Occipital lobe (tissue), 2 donors: Measurements from ENCODE around the gene C12orf57. TPM values are rescaled to one million over a fixed set of nuclear protein-coding genes. Genes with fewer than 3 reads are reported as not detected.
"Not testable (repeated sequence)": the region's sequence is repeated elsewhere in the genome, so short reads cannot be mapped to it uniquely, and the experiment has no call there.

ENCODE experiments used
- DNase-seq: peaks from one replicate; lab custom pipeline; 2025; lab: John Stamatoyannopoulos, UW
- total RNA-seq: library from RNA; depleted of rRNA; stranded (reverse); fragments of >200 nt; gene quantifications from one replicate; pipeline ENCODE4 v1.2.3, GENCODE V29; 2014

C12orf57 gene
- total RNA-seq: 243 TPM

- DNase-seq: peak; percentile 61
Measured at GRCh38 chr12:6943722-6944380, at the start of gene C12orf57, which contains the start of gene RNU7-1. TSS of gene C12orf57 (plus strand) at chr12:6944022. CDS start at chr12:6944122, 100 bp downstream. TSS of gene RNU7-1 (plus strand) at chr12:6943816.

- DNase-seq: no peak
Measured at GRCh38 chr12:6894321-6894720, 49.5 kb upstream of the C12orf57 start.

- DNase-seq: no peak
Measured at GRCh38 chr12:6896846-6897435, 46.9 kb upstream of the C12orf57 start.

- no peak for DNase-seq
Measured at GRCh38 chr12:6899427-6899826, 44.4 kb upstream of the C12orf57 start.

GRCh38 chr12:6899837-6900519 lies 43.8 kb upstream of the C12orf57 start:
- DNase-seq: peak; percentile 40

- DNase-seq: no peak
Measured at GRCh38 chr12:6902448-6902847, 41.4 kb upstream of the C12orf57 start.

GRCh38 chr12:6903722-6904121 lies 40.1 kb upstream of the C12orf57 start:
- no peak for DNase-seq

GRCh38 chr12:6904280-6905276 lies 39.2 kb upstream of the C12orf57 start, which contains the start of gene LRRC23:
TSS of gene LRRC23 (plus strand) at chr12:6904822. CDS start at chr12:6905634, 812 bp downstream.
- peak; percentile 97 for DNase-seq

- no peak for DNase-seq
Measured at GRCh38 chr12:6905414-6906040, 38.3 kb upstream of the C12orf57 start.

GRCh38 chr12:6908141-6908540 lies 35.7 kb upstream of the C12orf57 start:
- DNase-seq: not testable (repeated sequence)

GRCh38 chr12:6909421-6910145 lies 34.2 kb upstream of the C12orf57 start:
- DNase-seq: no peak

- no peak for DNase-seq
Measured at GRCh38 chr12:6912164-6912935, 31.5 kb upstream of the C12orf57 start.

- DNase-seq: peak; percentile 81
Measured at GRCh38 chr12:6914246-6914946, 29.4 kb upstream of the C12orf57 start, which contains the start of gene ENO2. TSS of gene ENO2 (plus strand) at chr12:6914580. CDS start at chr12:6915833, 1,253 bp downstream.

- no peak for DNase-seq
Measured at GRCh38 chr12:6914947-6915788, 28.7 kb upstream of the C12orf57 start.

GRCh38 chr12:6915789-6916285 lies 28.0 kb upstream of the C12orf57 start:
- no peak for DNase-seq

- no peak for DNase-seq
Measured at GRCh38 chr12:6916426-6917200, 27.2 kb upstream of the C12orf57 start.
